HepG2 (cell line): ENCODE measurements around the gene C1orf216. TPM values are rescaled to one million over a fixed set of nuclear protein-coding genes. Genes with fewer than 3 reads are reported as not detected.

Experiments
- ATAC-seq: fragments of 200-7000 bp; cut with Tn5 transposase; 3 replicates; pipeline ENCODE4 v1.9.1; 2020; ENCODE audit warnings: mild to moderate bottlenecking, moderate library complexity
- BruUV-seq: library from RNA; stranded (reverse); fragments of 400-500 nt; replicated peaks from 2 replicates; lab custom pipeline; 2021; lab: Mats Ljungman, UMichigan
- CTCF ChIA-PET: fragments of 300-600 bp; formaldehyde crosslinking; extraction: SDS; loops from one replicate; lab custom pipeline; 2021; ENCODE audit warnings: low total read pairs, inconsistent platforms, low intra/inter-chr PET ratio; lab: Yijun Ruan, JAX
- POLR2A ChIA-PET: fragments of 350-600 bp; sonication (Branson Sonifier 250); formaldehyde crosslinking; loops from one replicate; lab custom pipeline; 2020; ENCODE audit warnings: antibody characterized with exemption, inconsistent platforms; lab: Yijun Ruan, JAX
- DNase-seq: peaks from one replicate; pipeline ENCODE4 v3.0.0-alpha.2; 2015; ENCODE audit warnings: low spot score
- FAIRE-seq: peaks from 3 replicates; lab custom pipeline; 2011; peaks lifted over from hg19 to GRCh38; lab: Jason Lieb, UNC
- H2AFZ ChIP-seq: one replicate; pipeline ENCODE4 v1.6.1; 2011; ENCODE audit warnings: low read length, inconsistent platforms
- H3K27ac ChIP-seq: fragments of 300-600 bp; 3 replicates; pipeline ENCODE4 v1.8.0; 2011; ENCODE audit warnings: mixed run types, mild to moderate bottlenecking, mixed read lengths, low read length, inconsistent platforms; ENCODE audit not compliant: insufficient read depth; ENCODE audit errors: extremely low read length
- H3K27me3 ChIP-seq, 2 experiments: fragments of 200-600 bp in 1 of 2; 2 replicates in 1 of 2; 3 replicates in 1 of 2; pipeline versions ENCODE4 v1.6.0 to v1.8.0; 2011; ENCODE audit warnings: low read length in 2 of 2, mild to moderate bottlenecking in 2 of 2, moderate library complexity in 2 of 2, inconsistent platforms in 1 of 2; ENCODE audit not compliant: insufficient read depth in 2 of 2, control insufficient read depth in 1 of 2
- H3K36me3 ChIP-seq, 2 experiments: fragments of 200-600 bp in 1 of 2; replicated peaks in 1 of 2; 2 replicates in 1 of 2; 3 replicates in 1 of 2; pipeline versions ENCODE4 v1.5.1 to v1.8.0; 2011; ENCODE audit warnings: low read length in 2 of 2, inconsistent platforms in 1 of 2; ENCODE audit not compliant: insufficient read depth in 2 of 2, control insufficient read depth in 1 of 2
- H3K4me1 ChIP-seq: 2 replicates; pipeline ENCODE4 v1.5.1; 2012; ENCODE audit warnings: low read length, inconsistent platforms; ENCODE audit not compliant: insufficient read depth
- H3K4me2 ChIP-seq: 2 replicates; pipeline ENCODE4 v1.6.0; 2011; ENCODE audit warnings: low read depth, low read length, inconsistent platforms
- H3K4me3 ChIP-seq, 3 experiments: fragments of 200-600 bp in 1 of 3; sonication (generic), shearing (Covaris generic) in 1 of 3; replicated peaks in 1 of 3; 2 replicates each; pipeline ENCODE4 v1.5.1; 2011 to 2016; ENCODE audit warnings: low read length in 3 of 3, inconsistent platforms in 2 of 3, low read depth in 2 of 3, mild to moderate bottlenecking in 2 of 3, control low read depth in 1 of 3, mixed read lengths in 1 of 3; ENCODE audit not compliant: insufficient read depth in 1 of 3
- H3K79me2 ChIP-seq: one replicate; pipeline ENCODE4 v1.6.1; 2011; ENCODE audit warnings: low read length, inconsistent platforms; ENCODE audit not compliant: insufficient read depth
- H3K9ac ChIP-seq: 2 replicates; pipeline ENCODE4 v1.6.0; 2011; ENCODE audit warnings: mild to moderate bottlenecking, low read depth, low read length, inconsistent platforms; ENCODE audit not compliant: insufficient read depth
- H3K9me3 ChIP-seq: 2 replicates; pipeline ENCODE4 v1.5.1; 2012; ENCODE audit warnings: mild to moderate bottlenecking, low read length
- H4K20me1 ChIP-seq: 2 replicates; pipeline ENCODE4 v1.6.0; 2011; ENCODE audit warnings: inconsistent platforms, mild to moderate bottlenecking, low read length, moderate library complexity; ENCODE audit not compliant: insufficient read depth
- CBX2 ChIP-seq, 2 experiments: fragments of 200-600 bp in 1 of 2; sonication (generic); formaldehyde crosslinking in 1 of 2; IDR thresholded peaks; 2 replicates each; pipeline versions ENCODE4 v1.7.0 to v1.8.1; 2018 to 2022; ENCODE audit warnings: low read depth in 2 of 2, low read length in 1 of 2, mild to moderate bottlenecking in 1 of 2, missing genetic modification reagents in 1 of 2
- SALL1 ChIP-seq: sonication (generic); formaldehyde crosslinking; IDR thresholded peaks from 2 replicates; pipeline ENCODE4 v1.8.0; 2022; ENCODE audit warnings: mild to moderate bottlenecking, missing genetic modification reagents
- SP1 ChIP-seq, 2 experiments: fragments of 450-650 bp in 1 of 2; sonication (generic) in 1 of 2; formaldehyde crosslinking in 1 of 2; IDR thresholded peaks; 2 replicates each; pipeline versions ENCODE4 v1.4.0 to v1.6.1; 2016 to 2020; ENCODE audit warnings: missing genetic modification reagents in 1 of 2
- SUZ12 ChIP-seq: fragments of 150-350 bp; IDR thresholded peaks from 2 replicates; pipeline ENCODE4 v1.6.1; 2014; ENCODE audit warnings: low read depth, low read length
- ZBTB8A ChIP-seq: sonication (generic); formaldehyde crosslinking; IDR thresholded peaks from 2 replicates; pipeline ENCODE4 v1.4.0; 2020; ENCODE audit warnings: mild to moderate bottlenecking, low read depth, missing genetic modification reagents, borderline replicate concordance
- ZC3H13 ChIP-seq: sonication (generic); formaldehyde crosslinking; IDR thresholded peaks from 2 replicates; pipeline ENCODE4 v1.8.1; 2023; ENCODE audit warnings: mild to moderate bottlenecking, missing genetic modification reagents, moderate library complexity
- ZIK1 ChIP-seq: sonication (generic); formaldehyde crosslinking; IDR thresholded peaks from 2 replicates; pipeline ENCODE4 v1.5.0; 2020; ENCODE audit warnings: mild to moderate bottlenecking, low read depth, missing genetic modification reagents, borderline replicate concordance
- ZNF232 ChIP-seq: sonication (generic); formaldehyde crosslinking; IDR thresholded peaks from 2 replicates; pipeline ENCODE4 v1.4.0; 2020; ENCODE audit warnings: missing genetic modification reagents, borderline replicate concordance
- ZNF543 ChIP-seq: sonication (generic); formaldehyde crosslinking; IDR thresholded peaks from 2 replicates; pipeline ENCODE4 v1.4.0; 2020; ENCODE audit warnings: mild to moderate bottlenecking, missing genetic modification reagents
- ZNF788 ChIP-seq: sonication (generic); formaldehyde crosslinking; IDR thresholded peaks from 2 replicates; pipeline ENCODE4 v1.5.0; 2020; ENCODE audit warnings: mild to moderate bottlenecking, missing genetic modification reagents, borderline replicate concordance
- WGBS: methylation state at CpG from one replicate; pipeline ENCODE4 v1.1.6; 2017; ENCODE audit warnings: low lambda C conversion rate; 5-methylcytosine and 5-hydroxymethylcytosine counted together
- in situ Hi-C: cut with HindIII; loops from 2 replicates; pipeline ENCODE4 v1.10.0; 2017; ENCODE audit warnings: low pct_unique_long_range_greater_than_20kb; ENCODE audit not compliant: extremely low pct_ligation_motif_present
- intact Hi-C: fragments of 100-400 bp; cut with micrococcal nuclease; formaldehyde crosslinking; loops from one replicate; pipeline ENCODE4 v1.10.0; 2022; ENCODE audit not compliant: unreplicated experiment
- polyA plus RNA-seq, 8 experiments: library from polyadenylated mRNA; depleted of rRNA in 3 of 8; stranded (reverse) in 7 of 8; unstranded in 1 of 8; fragments of >200 nt; fragmentation: Illumina TruSeq in 4 of 8; extraction: Trizol in 4 of 8; gene quantifications; 2 replicates each; pipeline versions ENCODE4 v1.2.1 to v1.2.3, GENCODE V29; 2011 to 2016; ENCODE audit warnings: low read depth in 4 of 8, missing spikeins in 1 of 8, mixed read lengths in 1 of 8; ENCODE audit not compliant: insufficient read depth in 1 of 8
- total RNA-seq, 5 experiments: library from RNA; depleted of rRNA; stranded (reverse); fragments of >200 nt; fragmentation: Illumina TruSeq; extraction: Trizol; gene quantifications; 2 replicates each; pipeline ENCODE4 v1.2.3, GENCODE V29; 2016; ENCODE audit warnings: low read depth in 1 of 5
- TF ChIP-seq, protein P1 (sequence below): sonication (generic); formaldehyde crosslinking; IDR thresholded peaks from 2 replicates; pipeline ENCODE4 v1.4.0; 2020; ENCODE audit warnings: missing genetic modification reagents
- TF ChIP-seq, protein P2 (sequence below): sonication (generic); formaldehyde crosslinking; IDR thresholded peaks from 2 replicates; pipeline ENCODE4 v1.8.0; 2022; ENCODE audit warnings: mild to moderate bottlenecking, missing genetic modification reagents; ENCODE audit not compliant: insufficient replicate concordance
- TF ChIP-seq, protein P3 (sequence below): sonication (generic); formaldehyde crosslinking; IDR thresholded peaks from 2 replicates; pipeline ENCODE4 v1.9.0; 2021; ENCODE audit warnings: missing genetic modification reagents, borderline replicate concordance

Gene C1orf216
- total and polyA plus RNA-seq, 2 of the 13 experiments (the other 11 are each of a cell fraction or from before 2014, with no cell fraction given): 0.48 to 1.1 TPM

DNA sequence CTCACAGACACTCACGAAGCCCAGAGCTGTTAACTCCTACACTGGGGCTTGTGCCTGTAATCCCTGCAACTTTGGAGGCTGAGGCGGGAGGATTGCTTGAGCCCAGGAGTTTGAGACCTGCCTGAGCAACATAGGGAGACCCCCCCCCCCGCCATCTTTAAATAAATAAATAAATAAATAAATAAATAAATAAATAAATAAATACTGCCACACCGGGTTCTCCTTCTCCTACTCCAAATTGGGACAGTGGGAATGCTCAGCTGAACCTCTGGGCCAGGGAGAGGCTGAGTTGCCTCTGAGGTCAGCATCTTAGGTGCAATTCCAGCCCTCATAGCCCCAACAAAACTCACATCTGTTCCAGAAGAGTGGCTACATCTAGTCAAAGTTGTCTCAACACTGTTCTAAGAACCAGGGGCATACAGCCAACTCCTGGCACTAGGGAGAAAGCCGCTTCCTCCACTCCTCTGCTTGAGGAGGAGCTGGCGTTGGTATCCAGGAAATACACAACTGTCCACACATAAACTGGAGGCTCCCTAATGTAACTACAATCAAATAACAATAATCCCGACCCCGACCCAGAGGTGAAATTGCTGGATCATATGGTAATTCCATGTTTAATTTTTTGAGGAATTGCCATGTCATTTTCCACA, 27.0 kb downstream of the C1orf216 start:
- Histone ChIP-seq H3K36me3 (no peaks in the 10 kb centered on the region), H3K9ac (no peak overlapping the region), H3K27me3 (peaks cover 2 to 41% of the 10 kb centered on the region in 2 experiments; a peak in 4 of 5 replicates), H4K20me1 (no peaks in the 10 kb centered on the region), H3K27ac (no peak overlapping the region), H3K4me2 (no peak overlapping the region), H3K9me3 (no peaks in the 10 kb centered on the region), H3K4me1 (no peaks in the 10 kb centered on the region), H3K4me3 (no peak overlapping the region), H3K79me2 (no peaks in the 10 kb centered on the region), H2AFZ (no peak overlapping the region)
- ChIA-PET CTCF (no interaction called here), POLR2A (no interaction called here)
- intact Hi-C loops: no loop called here
- no TSS peak for BruUV-seq
- no peak for ATAC-seq
- in situ Hi-C loops: no loop called here
- DNase-seq: no peak
- TF ChIP-seq SALL1 (CRISPR knock-in tag) (no peak), ZIK1 (no peak), SUZ12 (no peak), ZNF232 (CRISPR knock-in tag) (no peak)
- TF ChIP-seq, protein P1, sequence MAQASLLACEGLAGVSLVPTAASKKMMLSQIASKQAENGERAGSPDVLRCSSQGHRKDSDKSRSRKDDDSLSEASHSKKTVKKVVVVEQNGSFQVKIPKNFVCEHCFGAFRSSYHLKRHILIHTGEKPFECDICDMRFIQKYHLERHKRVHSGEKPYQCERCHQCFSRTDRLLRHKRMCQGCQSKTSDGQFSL (CRISPR knock-in tag): no peak
- WGBS: 23% methylated on average over 8 of the region's 8 CpGs
- FAIRE-seq: no peak

DNA sequence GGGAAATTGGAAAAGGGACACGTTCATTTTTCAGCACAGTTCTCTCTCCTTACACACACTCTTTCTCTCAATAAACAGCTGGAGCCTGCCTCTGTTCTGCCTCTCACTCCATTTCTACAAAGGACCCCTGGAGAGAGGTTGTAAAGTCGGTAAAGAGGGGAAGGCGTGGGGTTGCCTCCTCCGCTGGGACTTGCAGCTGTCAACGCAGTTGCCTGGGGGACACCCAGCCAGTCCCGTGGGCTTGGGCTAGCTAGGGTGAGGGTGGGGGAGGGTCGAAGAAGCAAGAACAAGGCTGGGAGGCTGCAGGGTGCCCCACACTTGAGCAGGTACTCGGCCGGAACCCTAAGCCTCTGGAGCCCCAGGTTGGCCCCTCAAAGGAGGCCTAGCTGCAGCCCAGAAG, 27.6 kb downstream of the C1orf216 start:
- WGBS: 53% methylated on average over 3 of the region's 9 CpGs
- H3K27ac ChIP-seq: no peak overlapping the region
- in situ Hi-C loops: no loop called here
- DNase-seq: no peak
- ATAC-seq: no peak
- no peak overlapping the region for H3K9ac ChIP-seq
- no peak overlapping the region for H3K4me3 ChIP-seq
- intact Hi-C loops: no loop called here
- no peaks in the 10 kb centered on the region for H4K20me1 ChIP-seq
- H3K4me2 ChIP-seq: no peak overlapping the region
- H3K9me3 ChIP-seq: no peaks in the 10 kb centered on the region
- H3K79me2 ChIP-seq: no peaks in the 10 kb centered on the region
- no peak overlapping the region for H2AFZ ChIP-seq
- no peaks in the 10 kb centered on the region for H3K36me3 ChIP-seq
- CTCF ChIA-PET: no interaction called here
- no TSS peak for BruUV-seq
- POLR2A ChIA-PET: no interaction called here
- peaks cover 2 to 41% of the 10 kb centered on the region in 2 experiments; a peak in 4 of 5 replicates for H3K27me3 ChIP-seq
- H3K4me1 ChIP-seq: no peaks in the 10 kb centered on the region
- FAIRE-seq: no peak
- no peak for TF ChIP-seq ZNF788 (CRISPR knock-in tag)
- TF ChIP-seq ZNF543 (CRISPR knock-in tag): no peak
- TF ChIP-seq, protein P2, sequence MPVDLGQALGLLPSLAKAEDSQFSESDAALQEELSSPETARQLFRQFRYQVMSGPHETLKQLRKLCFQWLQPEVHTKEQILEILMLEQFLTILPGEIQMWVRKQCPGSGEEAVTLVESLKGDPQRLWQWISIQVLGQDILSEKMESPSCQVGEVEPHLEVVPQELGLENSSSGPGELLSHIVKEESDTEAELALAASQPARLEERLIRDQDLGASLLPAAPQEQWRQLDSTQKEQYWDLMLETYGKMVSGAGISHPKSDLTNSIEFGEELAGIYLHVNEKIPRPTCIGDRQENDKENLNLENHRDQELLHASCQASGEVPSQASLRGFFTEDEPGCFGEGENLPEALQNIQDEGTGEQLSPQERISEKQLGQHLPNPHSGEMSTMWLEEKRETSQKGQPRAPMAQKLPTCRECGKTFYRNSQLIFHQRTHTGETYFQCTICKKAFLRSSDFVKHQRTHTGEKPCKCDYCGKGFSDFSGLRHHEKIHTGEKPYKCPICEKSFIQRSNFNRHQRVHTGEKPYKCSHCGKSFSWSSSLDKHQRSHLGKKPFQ (CRISPR knock-in tag): no peak
- no peak for TF ChIP-seq ZC3H13
- TF ChIP-seq, protein P3, sequence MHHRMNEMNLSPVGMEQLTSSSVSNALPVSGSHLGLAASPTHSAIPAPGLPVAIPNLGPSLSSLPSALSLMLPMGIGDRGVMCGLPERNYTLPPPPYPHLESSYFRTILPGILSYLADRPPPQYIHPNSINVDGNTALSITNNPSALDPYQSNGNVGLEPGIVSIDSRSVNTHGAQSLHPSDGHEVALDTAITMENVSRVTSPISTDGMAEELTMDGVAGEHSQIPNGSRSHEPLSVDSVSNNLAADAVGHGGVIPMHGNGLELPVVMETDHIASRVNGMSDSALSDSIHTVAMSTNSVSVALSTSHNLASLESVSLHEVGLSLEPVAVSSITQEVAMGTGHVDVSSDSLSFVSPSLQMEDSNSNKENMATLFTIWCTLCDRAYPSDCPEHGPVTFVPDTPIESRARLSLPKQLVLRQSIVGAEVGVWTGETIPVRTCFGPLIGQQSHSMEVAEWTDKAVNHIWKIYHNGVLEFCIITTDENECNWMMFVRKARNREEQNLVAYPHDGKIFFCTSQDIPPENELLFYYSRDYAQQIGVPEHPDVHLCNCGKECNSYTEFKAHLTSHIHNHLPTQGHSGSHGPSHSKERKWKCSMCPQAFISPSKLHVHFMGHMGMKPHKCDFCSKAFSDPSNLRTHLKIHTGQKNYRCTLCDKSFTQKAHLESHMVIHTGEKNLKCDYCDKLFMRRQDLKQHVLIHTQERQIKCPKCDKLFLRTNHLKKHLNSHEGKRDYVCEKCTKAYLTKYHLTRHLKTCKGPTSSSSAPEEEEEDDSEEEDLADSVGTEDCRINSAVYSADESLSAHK (CRISPR knock-in tag): no peak
- no peak for TF ChIP-seq ZBTB8A (CRISPR knock-in tag)
- TF ChIP-seq SP1 (IDR thresholded peaks at IDR 0.05): no peak
- TF ChIP-seq SP1 (CRISPR knock-in tag; IDR thresholded peaks at IDR 0.05): no peak
- TF ChIP-seq CBX2 (IDR thresholded peaks at IDR 0.05; ENCODE audit: low read depth, low read length): no peak
- no peak for TF ChIP-seq CBX2 (CRISPR knock-in tag; IDR thresholded peaks at IDR 0.05; ENCODE audit: low read depth)
